ENCODE results near the gene C18orf32.
"Not testable (repeated sequence)": the region's sequence is repeated elsewhere in the genome, so short reads cannot be mapped to it uniquely, and the experiment has no call there.

C18orf32 gene

GRCh38 chr18:49500201-49500921 lies 13.3 kb upstream of the C18orf32 start:
- DNase-seq = no peak

GRCh38 chr18:49499046-49499637 lies 12.1 kb upstream of the C18orf32 start:
- no peak for DNase-seq

- DNase-seq = no peak
Observed at GRCh38 chr18:49495480-49495879, 8.4 kb upstream of the C18orf32 start.

GRCh38 chr18:49495076-49495475 lies 8.0 kb upstream of the C18orf32 start:
- DNase-seq = no peak

GRCh38 chr18:49494660-49495059 lies 7.6 kb upstream of the C18orf32 start:
- no peak for DNase-seq

GRCh38 chr18:49492694-49493033 lies 5.6 kb upstream of the C18orf32 start:
- no peak for DNase-seq

- peak; percentile 99 for DNase-seq
Observed at GRCh38 chr18:49491857-49492693, 5.0 kb upstream of the C18orf32 start, which contains the start of gene RPL17. TSS of gene RPL17 (minus strand) at chr18:49492465.

GRCh38 chr18:49491534-49491856 lies 4.5 kb upstream of the C18orf32 start:
- no peak for DNase-seq

- no peak for DNase-seq
Observed at GRCh38 chr18:49490246-49490762, 3.3 kb upstream of the C18orf32 start.

GRCh38 chr18:49487711-49488310 lies 777 bp upstream of the C18orf32 start:
- DNase-seq = no peak

GRCh38 chr18:49486606-49486952 lies 455 bp downstream of the C18orf32 start:
- DNase-seq = no peak

- no peak for DNase-seq
Observed at GRCh38 chr18:49486134-49486533, 900 bp downstream of the C18orf32 start.

- no peak for DNase-seq
Observed at GRCh38 chr18:49483198-49483597, 3.8 kb downstream of the C18orf32 start.

GRCh38 chr18:49481907-49482306 lies 5.1 kb downstream of the C18orf32 start:
- no peak for DNase-seq

- DNase-seq = no peak
Observed at GRCh38 chr18:49481317-49481716, 5.7 kb downstream of the C18orf32 start.

- no peak for DNase-seq
Observed at GRCh38 chr18:49479381-49480137, 7.5 kb downstream of the C18orf32 start.

GRCh38 chr18:49476664-49477411 lies 10.2 kb downstream of the C18orf32 start:
- no peak for DNase-seq

- not testable (repeated sequence) for DNase-seq
Observed at GRCh38 chr18:49474935-49475334, 12.1 kb downstream of the C18orf32 start.

- DNase-seq = no peak
Observed at GRCh38 chr18:49473721-49474120, 13.3 kb downstream of the C18orf32 start.

GRCh38 chr18:49472459-49472858 lies 14.6 kb downstream of the C18orf32 start:
- DNase-seq = no peak

- no peak for DNase-seq
Observed at GRCh38 chr18:49471532-49471931, 15.5 kb downstream of the C18orf32 start.

GRCh38 chr18:49467599-49467998 lies 19.4 kb downstream of the C18orf32 start:
- DNase-seq = no peak

All from COR-L47 (cell line).